ENCODE measurements around the gene PER2.

The PER2 gene

GRCh38 chr2:238278626-238279323, 9.6 kb downstream of the PER2 start:
- TF ChIP-seq, protein P1, sequence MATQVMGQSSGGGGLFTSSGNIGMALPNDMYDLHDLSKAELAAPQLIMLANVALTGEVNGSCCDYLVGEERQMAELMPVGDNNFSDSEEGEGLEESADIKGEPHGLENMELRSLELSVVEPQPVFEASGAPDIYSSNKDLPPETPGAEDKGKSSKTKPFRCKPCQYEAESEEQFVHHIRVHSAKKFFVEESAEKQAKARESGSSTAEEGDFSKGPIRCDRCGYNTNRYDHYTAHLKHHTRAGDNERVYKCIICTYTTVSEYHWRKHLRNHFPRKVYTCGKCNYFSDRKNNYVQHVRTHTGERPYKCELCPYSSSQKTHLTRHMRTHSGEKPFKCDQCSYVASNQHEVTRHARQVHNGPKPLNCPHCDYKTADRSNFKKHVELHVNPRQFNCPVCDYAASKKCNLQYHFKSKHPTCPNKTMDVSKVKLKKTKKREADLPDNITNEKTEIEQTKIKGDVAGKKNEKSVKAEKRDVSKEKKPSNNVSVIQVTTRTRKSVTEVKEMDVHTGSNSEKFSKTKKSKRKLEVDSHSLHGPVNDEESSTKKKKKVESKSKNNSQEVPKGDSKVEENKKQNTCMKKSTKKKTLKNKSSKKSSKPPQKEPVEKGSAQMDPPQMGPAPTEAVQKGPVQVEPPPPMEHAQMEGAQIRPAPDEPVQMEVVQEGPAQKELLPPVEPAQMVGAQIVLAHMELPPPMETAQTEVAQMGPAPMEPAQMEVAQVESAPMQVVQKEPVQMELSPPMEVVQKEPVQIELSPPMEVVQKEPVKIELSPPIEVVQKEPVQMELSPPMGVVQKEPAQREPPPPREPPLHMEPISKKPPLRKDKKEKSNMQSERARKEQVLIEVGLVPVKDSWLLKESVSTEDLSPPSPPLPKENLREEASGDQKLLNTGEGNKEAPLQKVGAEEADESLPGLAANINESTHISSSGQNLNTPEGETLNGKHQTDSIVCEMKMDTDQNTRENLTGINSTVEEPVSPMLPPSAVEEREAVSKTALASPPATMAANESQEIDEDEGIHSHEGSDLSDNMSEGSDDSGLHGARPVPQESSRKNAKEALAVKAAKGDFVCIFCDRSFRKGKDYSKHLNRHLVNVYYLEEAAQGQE (IDR thresholded peaks at IDR 0.05; ENCODE audit: insufficient read depth in 1 of 2, low read depth in 2 of 2, low read length in 2 of 2), result no peak
- TF ChIP-seq SIN3A (IDR thresholded peaks at IDR 0.05; ENCODE audit: borderline replicate concordance, insufficient read depth, low read length) (no peak), FOXP2 (optimal IDR thresholded peaks at IDR 0.05; ENCODE audit: borderline replicate concordance, extremely low read depth, extremely low read length, insufficient read depth) (no peak), TAF1 (IDR thresholded peaks at IDR 0.05; ENCODE audit: borderline replicate concordance, insufficient read depth, low read length) (no peak), POLR2AphosphoS5 (IDR thresholded peaks at IDR 0.05; ENCODE audit: low read depth, low read length) (no peak)

- TF ChIP-seq SIN3A (IDR thresholded peaks at IDR 0.05; ENCODE audit: borderline replicate concordance, insufficient read depth, low read length), result no peak
Measured at GRCh38 chr2:238277695-238278094, 10.7 kb downstream of the PER2 start.

DNA sequence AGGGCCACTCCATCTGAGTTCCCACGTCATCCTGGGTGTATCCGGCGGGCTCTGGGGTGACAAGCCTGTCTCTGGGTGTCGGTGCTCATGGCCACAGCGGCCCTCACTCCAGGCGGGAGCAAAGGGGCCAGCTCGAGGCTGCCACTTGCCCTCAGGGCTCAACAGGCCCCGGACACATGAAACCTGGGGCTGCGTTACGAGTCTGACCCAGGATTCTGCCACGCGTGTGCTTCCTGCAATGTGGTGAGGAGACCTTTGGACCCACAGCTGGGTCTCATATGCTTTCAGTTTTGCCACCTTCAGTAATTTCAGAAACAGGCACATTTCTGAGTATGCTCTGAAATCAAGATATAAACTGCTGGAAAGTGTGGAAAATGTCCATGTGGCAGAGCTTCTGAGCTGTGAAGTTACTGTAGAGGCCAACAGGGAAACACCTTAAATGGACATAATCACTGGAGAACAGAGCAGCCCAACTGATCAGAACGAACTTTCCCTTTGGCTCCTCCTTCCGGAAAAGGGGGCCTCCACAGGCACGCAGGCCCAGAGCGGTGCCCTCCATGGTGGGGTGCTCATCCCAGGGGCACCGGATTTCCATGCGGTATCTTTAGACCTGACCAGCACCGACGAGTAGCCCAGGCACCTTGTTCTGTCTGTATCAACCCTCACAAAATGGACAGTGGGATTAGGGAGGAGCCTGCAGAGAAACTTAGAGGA, 14.1 kb downstream of the PER2 start:
- TF ChIP-seq TAF1 (IDR thresholded peaks at IDR 0.05; ENCODE audit: borderline replicate concordance, insufficient read depth, low read length) (no peak), POLR2AphosphoS5 (IDR thresholded peaks at IDR 0.05; ENCODE audit: low read depth, low read length) (no peak), SIN3A (IDR thresholded peaks at IDR 0.05; ENCODE audit: borderline replicate concordance, insufficient read depth, low read length) (no peak), FOXP2 (optimal IDR thresholded peaks at IDR 0.05; ENCODE audit: borderline replicate concordance, extremely low read depth, extremely low read length, insufficient read depth) (no peak)
- TF ChIP-seq, protein P1 (IDR thresholded peaks at IDR 0.05; ENCODE audit: insufficient read depth in 1 of 2, low read depth in 2 of 2, low read length in 2 of 2), result no peak

DNA sequence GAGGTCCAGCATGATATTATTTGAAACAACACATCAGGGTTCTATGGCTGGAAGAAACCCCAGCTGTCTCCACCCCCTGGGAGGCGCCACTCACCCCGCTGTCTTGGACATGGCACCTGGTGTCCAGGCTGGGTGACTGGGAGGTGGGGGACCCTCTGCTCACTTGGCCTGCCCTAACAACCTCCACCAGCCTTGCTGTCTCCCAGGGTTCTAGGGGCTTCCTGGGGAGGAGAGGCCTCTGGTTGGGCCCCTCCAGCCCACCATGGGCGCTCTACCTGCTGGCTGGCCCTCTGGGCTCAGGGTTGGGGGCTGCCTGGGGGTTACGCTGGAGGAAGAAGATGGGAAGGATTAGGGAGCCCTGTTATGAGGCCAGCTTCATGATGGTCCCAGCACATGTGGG, 16.3 kb downstream of the PER2 start:
- TF ChIP-seq, protein P1 (IDR thresholded peaks at IDR 0.05; ENCODE audit: insufficient read depth in 1 of 2, low read depth in 2 of 2, low read length in 2 of 2), result no peak
- TF ChIP-seq SIN3A (IDR thresholded peaks at IDR 0.05; ENCODE audit: borderline replicate concordance, insufficient read depth, low read length) (no peak), POLR2AphosphoS5 (IDR thresholded peaks at IDR 0.05; ENCODE audit: low read depth, low read length) (0 out of 2 replicates have a peak, but pooled peaks have one; percentile 21)

DNA sequence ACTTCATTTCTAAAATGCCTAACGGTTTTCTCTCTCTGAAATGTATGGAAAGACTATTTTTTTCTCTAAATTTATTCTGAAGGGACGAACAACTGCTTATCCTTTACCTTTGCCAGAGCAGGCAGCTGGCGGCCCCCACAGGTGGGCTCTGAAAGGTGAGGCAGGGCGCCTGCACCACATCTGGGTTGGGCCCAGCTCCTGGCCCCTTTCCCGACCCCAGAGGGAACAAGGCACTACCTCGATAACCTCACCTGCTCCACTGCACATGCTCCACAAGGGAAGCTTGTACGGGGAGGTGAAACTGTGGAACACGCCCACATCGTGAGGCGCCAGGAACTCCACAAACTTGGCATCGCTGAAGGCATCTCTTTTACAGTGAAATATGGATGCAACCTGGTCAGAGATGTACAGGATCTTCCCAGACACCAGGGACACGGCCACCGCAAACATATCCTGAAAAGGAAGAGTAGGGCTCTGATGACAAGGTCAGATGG, 17.3 kb downstream of the PER2 start:
- TF ChIP-seq TAF1 (IDR thresholded peaks at IDR 0.05; ENCODE audit: borderline replicate concordance, insufficient read depth, low read length) (no peak), FOXP2 (optimal IDR thresholded peaks at IDR 0.05; ENCODE audit: borderline replicate concordance, extremely low read depth, extremely low read length, insufficient read depth) (no peak), POLR2AphosphoS5 (IDR thresholded peaks at IDR 0.05; ENCODE audit: low read depth, low read length) (no peak), SIN3A (IDR thresholded peaks at IDR 0.05; ENCODE audit: borderline replicate concordance, insufficient read depth, low read length) (no peak)
- TF ChIP-seq, protein P1 (IDR thresholded peaks at IDR 0.05; ENCODE audit: insufficient read depth in 1 of 2, low read depth in 2 of 2, low read length in 2 of 2), result no peak
